ENCODE data around the gene HMCN2.
"Not testable (repeated sequence)": the region's sequence is repeated elsewhere in the genome, so short reads cannot be mapped to it uniquely, and the experiment has no call there.

Gene HMCN2

DNA sequence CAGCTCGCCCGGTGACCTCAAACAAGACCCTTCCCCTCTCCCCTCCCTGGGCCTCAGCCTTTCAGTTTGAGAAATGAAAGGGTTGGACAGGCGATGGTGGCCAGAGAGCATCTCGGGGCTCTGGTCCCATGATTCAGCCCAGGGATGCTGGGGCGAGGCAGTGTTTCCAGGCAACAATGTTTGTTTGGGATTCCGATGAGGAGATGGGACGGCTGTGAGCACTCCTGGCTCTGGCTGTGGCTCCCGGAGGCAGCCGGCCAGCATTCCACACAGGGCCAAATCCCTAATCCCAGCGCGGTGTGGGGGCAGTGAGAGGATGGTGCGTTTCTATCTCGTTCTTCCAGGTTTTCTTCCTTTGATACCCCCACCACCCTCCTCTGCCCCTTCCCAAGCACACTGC is 66.0 kb downstream of the HMCN2 start:
- DNase-seq: no peak

DNA sequence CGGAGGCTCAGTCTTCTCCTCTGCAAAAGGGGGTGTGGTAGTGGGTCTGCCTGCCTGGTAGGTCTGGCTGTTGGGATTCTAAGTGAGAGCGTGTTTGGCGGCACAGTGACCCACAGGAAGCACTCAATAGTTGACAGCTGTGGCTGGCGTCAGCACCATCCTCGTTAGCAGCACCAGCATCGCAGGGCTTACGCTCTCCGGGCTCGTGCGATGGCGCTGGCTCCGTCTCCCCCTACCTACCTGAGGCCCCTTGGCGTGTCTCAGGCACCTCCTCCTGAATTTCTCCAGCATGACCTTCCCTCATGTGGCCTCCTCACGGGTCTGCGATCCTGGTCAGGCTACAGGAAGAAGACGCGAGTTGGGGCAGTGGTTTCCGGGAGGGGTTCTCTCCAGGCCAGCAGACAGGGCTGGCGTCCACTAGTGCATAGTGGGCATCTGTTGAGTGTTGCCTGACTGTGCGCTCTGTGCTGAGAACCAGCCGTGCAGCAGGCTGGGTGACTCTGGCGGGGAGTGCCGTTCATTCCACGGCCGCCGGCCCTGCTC is 66.9 kb downstream of the HMCN2 start:
- no peak for DNase-seq

DNA sequence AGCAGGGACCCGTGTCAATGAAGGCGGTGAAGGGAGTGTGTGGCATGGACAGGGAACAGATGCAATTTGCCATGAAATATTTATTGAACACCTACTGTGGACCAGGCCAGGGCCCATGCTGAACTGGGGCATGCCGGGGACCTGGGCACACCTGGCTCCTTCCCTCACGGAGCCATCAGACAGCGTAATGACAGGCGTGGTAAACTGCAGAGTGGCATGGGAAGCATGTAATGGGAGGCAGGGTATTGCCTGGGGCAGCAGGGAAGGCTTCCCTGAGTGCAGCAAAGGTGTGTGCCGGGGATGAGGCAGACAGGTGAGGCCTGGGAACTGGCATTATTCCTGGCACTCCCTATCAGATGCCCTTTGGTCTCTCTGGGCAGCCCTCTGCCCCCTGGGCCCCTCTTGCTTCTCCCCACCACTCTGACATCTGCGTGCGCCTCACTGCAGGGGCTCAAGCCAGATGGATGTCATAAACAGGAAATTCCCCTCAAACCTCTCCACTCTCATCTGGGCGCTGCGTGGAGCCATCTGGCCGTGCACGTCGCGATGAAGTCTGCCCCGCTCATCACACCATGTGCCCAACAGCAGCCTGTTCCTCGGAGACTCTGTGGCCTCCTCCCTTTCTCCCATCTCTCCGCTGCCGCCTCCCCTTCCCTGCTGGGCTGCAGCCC is 67.6 kb downstream of the HMCN2 start:
- peak; percentile 65 for DNase-seq

DNA sequence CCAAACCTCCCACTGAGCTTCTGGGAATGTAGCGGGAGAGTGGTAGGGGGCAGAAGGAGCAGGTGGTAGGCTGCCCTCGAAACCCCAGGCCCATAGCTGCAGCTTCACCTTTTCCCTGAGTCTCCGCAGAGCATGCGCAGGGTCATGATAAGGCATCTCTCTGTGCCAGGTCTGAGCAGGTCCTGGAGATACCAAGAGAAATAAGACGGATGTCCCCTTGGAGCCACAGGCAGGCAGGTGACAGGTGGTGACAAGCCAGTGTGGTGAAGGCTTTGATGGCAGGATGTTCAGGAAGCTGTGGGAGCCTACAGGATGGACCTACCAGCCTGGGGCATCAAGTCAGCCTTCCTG is 68.1 kb downstream of the HMCN2 start:
- DNase-seq: no peak

DNA sequence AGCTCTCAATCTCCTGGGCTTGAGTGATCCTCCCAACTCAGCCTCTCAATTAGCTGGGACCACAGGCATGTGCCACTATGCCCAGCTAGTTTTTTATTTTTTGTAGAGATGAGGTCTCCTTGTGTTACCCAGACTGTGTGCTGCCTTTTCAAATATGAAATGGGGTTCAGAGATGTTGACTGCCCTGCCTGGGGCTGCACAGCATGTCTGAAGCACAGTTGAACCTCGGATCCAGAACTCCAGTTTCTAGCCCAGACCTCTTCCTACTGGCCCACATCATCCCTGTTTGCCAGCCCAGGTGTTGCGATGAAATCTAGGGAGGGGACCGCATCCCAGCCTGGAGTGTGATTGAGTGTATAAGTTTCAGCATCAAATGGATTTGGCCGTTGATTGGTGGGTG is 69.4 kb downstream of the HMCN2 start:
- DNase-seq: no peak

DNA sequence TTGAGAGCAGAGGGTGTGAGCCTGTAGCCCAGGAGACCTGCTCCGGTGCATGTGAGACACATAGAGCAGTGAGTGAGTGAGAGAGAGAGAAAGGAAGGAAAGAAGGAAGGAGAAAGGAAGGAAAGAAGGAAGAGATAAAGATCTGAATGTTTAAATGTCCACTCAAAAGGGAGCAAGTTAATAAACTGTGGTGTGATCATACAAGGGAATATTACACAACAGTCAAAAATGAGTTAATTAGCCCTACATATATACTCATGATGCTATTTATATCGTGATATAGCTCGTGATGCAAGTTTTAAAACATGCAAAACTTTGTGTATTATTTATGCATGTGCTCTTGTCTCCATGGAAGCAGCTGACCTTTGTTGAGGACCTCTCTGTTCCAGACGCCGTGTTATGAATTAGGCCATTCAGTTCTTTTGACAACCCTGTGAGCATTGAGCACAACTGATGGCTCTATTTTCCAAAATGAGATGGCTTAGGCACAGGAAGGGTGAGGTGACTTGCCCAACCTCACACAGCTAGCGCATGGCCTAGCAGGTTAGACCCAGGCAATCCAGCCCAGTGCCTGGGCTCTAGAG is 70.6 kb downstream of the HMCN2 start:
- no peak for DNase-seq

DNA sequence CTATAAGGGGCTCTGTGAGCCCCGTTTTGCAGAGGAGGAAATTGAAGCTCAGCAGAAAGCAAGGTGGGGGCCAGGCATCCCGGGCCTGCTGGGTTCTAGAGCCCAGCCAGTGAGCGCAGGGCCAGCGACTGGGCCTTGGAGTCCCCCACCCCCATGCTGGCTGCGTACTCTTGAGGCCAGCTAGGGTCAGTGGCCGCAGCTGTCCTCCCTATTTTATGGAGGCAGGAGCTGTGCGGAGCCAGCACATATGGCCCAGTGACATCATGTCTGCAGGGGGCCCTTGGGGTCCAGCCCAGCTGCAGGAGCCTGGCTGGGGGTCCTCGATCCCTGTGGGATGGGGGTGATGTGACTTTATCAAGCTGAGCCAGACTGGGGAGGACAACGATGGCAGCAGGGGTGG is 71.3 kb downstream of the HMCN2 start:
- DNase-seq: no peak

DNA sequence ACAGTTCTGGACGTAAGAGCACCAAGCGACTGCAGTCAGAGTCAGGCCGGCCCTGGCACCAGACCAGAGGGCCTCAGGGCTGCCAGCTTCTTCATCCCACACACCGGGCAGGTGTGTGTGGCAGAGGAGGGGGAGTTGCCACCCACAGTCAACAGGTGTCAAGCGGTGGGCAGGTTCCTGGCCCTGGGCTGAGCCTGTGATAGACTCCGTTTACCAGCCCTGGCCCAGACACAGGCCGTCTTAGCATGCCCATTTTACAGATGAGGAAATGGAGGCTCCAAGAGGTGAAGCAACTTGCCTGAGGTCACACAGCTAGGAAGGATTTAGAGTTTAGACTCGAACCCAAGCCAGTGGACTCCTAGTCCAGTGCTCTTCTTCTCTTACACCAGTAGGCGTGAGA is 71.8 kb downstream of the HMCN2 start:
- no peak for DNase-seq

DNA sequence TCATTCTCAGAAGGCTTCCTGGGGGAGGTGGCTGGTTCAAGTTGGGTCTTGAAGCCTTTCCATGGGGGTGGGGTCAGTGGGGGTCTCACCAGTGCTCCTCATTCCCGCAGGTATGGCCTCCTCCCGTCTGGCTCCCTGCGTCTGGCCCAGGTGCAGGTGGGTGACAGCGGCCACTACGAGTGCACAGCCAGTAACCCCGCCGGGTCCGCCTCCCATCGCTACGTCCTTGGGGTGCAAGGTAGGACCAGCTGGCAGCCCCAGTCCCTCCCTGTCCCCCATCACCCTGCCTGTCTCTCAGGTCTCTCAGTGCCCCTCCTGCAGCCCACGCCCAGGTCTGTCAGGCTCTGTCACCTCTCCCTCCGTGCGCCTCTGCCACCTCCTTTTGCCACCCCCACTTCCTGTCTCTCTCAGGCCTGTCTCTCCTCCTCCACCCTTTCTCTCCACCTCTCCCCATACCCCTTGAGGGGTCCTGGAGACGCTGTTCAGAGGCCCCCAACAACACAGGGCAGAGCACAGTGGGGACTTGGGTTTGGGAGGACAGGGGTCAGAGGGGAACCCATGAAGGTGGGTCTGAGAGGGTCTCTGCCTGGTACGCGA is 72.3 kb downstream of the HMCN2 start:
- DNase-seq: no peak

DNA sequence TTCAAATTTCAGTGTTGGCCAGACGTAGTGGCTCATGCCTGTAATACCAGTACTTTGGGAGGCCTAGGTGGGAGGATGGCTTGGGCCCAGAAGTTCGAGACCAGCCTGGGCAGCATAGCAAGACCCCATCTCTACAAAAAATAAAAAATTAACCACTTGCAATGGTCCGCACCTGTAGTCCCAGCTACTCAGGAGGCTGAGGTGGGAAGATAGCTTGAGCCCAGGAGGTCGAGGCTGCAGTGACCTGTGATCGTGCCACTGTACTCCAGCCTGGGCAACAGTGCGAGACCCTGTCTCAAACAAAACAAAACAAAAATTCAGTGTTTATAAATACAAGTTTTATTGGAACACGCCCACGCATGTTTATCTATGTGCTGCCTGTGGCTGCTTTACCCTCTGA is 73.3 kb downstream of the HMCN2 start:
- DNase-seq: not testable (repeated sequence)

DNA sequence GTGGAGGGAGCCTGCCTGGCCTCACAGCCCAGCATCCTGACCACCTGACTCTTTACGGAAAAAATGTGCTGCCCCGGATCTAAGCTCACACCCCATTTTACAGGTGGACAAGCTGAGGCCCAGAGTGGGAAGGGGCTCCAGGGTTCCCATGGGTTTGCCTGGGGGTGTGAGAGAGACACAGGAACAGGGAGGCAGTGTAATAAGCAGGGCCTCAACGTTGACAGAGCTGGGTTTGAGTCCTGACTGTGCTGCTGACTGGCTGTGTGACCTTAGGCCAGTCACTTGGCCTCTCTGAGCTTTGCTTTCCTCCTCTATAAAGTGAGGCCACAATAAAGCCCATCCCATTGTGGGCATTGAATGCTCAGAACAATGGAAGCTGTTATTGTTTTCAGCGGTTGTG is 73.7 kb downstream of the HMCN2 start:
- DNase-seq: no peak

DNA sequence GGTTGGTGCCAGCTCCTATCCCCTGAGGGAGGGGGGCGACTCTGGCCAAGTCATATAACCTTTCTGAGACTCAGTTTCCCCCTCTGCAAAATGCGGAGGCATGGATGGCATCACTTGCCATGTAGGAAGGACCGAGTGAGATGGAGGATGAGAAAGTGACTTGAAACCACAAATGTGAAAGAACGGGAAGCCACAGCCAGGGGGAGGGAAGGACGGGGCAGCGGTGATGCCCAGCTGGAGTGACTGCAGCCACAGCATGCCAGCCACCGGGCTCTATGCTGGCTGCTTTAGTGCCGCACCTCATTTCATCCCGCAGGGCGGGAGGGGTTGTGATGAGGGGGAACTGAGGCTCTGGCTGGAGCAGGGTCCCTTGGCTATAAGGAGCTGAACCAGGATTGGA is 74.5 kb downstream of the HMCN2 start:
- DNase-seq: no peak

DNA sequence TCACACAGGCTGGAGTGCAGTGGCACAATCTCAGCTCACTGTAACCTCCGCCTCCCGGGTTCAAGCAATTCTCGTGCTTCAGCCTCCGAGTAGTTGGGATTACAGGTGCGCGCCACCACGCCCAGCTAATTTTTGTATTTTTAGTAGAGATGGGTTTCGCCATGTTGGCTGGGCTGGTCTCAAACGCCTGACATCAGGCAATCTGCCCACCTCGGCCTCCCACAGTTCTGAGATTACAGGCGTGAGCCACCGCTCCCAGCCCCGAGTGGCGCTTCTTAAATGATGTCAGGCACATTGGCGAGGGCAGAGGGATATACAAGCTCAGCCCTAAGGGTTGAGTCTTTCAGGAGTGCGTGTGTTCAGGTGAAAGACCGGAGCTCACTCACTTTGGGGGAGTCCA is 75.0 kb downstream of the HMCN2 start:
- not testable (repeated sequence) for DNase-seq

DNA sequence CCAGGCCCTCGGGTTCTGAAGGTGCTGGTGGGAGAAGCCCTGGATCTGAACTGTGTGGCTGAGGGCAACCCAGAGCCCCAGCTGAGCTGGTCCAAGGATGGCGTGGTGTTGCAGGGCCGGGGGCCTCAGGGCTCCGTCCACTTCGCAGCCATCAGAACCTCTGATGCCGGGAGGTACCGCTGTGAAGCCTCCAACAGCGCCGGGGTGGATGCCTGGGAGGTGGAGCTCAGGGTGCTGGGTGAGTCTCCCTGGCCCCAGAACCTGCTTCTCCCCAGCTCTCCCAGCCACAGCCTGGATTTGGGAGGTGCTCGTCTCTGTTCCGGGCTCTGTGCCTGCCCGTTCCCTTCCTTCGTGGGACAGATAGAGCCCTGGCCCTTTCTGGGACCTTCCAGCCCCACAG is 75.6 kb downstream of the HMCN2 start:
- no peak for DNase-seq

DNA sequence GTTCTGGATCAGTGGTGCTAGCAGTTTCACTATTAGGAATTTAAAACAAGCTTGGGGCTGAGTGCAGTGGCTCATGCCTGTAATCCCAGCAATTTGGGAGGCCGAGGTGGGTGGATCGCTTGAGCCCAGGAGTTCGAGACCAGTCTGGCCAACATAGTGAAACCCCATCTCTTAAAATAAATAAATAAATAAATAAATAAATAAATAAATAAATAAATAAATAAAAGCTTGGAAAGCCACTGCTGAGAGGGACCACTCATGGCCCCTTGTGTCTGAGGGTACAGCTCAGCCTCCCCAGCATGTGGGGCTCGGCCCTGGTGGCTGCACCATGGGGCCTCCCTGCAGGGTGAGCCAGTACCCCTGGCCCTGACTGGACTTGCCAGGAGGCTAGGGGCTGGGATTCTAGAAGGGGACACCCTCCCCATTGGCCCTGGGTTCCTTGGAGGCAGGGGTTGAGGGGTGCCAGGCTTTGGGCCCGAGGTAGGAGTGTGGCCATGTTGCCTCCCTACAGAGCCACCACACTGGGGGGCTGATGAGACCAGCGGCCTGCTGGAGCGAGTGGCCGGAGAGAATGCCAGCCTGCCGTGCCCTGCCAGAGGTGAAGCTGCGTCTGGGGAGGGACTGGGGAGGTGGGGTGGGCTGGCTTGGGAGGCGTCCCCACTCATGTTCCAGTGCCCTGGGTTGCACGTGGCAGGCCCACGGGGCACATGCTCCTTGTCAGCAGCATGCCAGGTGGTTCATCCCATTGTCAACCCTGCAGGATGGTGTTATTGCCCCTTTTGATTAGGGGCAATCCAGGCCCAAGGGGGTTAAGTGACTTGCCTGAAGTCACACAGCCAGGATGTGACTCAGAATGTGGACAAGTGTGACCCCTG is 76.5 kb downstream of the HMCN2 start:
- no peak for DNase-seq

DNA sequence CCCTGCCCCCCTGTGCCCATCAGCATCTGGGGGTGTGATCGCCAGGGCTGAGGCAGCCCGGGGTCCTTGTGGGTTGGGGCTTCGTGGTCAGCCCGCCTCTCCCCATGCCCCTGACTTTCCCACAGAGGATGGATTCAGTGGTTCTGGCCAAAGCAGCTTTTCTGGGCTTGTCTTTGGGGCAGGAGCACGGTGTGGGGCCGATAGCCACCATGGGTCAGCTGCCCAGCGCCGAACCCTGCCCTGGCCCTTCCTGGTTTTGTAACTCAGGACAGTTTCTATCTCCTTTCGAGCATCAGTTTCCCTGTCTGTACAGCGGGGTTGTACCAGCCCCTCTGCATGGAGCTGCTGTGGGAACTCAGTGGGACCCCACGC is 77.1 kb downstream of the HMCN2 start:
- DNase-seq: no peak

DNA sequence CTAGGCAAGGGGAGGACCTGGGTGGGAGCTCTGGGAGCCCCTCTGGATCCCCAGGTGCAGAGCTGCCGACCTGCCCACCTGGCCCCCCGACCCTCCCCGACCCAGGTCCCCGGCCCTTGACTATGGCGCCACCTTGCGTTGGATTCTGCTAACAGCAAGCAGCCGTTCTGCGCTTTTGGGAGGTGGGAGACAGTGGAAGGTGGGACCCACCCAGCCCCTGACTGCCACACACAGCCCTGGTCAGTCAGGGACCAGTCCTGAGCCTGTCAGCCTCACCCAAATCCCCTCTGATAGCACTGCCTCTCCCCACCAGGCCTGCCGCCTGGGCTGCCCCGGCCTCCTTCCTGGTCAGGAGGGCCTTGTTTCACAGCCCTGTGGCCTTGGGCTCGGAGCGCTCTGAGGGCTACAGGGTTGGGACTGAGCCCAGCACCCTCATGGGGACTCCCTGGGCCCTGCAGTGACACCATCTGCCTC is 77.9 kb downstream of the HMCN2 start:
- DNase-seq: peak; percentile 61

DNA sequence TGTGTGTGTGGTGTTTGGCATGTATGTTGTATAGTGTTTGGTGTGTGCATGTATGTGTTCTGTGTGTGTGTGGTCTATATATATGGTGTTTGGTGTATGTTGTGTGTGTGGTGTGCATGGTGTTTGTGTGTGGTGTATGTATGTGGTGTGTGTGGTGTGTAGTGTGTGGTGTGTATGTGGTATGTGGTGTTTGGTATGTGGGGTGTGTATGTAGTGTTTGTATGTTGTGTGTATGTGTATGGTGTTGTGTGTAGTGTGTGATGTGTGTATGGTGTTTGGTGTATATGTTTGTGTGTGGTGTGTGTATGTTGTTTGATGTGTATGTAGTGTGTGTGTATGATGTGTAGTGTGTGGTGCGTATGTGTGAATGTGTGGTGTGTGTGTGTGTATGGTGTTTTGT is 78.8 kb downstream of the HMCN2 start:
- no peak for DNase-seq

DNA sequence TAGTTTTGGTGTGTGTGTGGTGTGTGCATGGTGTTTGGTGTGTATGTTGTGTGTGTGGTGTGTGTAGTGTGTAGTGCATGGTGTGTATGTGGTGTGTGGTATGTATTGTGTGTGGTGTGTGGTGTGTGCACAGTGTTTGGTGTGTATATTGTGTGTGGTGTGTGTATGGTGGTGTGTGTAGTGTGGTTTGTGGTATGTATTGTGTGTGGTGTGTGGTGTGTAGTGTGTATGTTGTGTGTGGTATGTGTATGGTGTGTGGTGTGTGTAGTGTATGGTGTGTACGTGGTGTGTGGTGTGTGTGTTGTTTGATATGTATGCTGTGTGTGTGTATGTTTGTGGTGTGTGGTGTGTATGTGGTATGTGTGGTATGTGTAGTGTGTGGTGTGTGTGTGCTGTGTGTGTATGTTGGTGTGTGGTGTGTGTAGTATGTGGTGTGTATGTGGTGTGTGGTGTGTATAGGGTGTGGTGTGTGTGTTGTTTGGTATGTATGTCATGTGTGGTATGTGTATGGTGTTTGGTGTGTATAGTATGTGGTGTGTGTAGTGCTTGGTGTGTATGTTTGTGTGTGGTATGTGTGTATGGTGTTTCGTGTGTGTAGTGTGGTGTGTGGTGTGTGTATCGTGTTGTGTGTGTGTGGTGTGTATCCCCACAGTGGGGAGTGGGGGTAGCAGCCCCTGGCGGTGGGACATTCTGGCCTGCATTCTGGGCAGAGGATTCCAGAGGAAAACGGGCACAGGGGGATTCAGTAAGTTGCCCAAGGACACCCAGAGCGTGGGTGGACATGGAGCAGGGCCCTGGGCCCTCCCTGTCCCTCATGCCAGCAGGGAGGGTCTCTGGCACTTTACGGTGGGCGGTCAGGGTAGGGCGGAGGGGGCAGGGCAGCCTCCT is 79.7 kb downstream of the HMCN2 start:
- DNase-seq: no peak

DNA sequence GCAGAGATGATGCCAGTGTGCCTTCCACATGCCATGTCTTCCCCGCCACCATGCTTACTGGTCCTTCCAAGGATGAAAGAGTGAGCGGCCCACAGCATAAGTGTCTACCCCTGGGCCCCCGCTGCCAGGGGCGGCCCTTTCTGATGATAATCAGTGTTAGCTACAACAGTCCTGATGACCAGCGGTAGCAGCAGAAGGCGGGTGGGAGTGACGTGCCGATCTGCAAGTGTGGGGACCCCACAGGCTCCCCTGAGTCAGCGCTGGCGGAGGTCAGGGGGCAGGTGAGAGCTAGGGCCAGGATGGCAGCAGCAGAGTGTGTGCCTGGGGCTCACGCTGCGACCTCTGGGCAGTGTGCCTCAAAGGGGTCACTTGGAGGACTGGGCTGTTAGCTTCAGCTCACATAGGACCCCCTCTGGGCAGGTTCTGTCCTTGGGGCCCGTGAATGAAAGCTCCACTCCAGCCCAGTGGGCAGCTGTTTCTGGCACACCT is 80.4 kb downstream of the HMCN2 start:
- DNase-seq: no peak

DNA sequence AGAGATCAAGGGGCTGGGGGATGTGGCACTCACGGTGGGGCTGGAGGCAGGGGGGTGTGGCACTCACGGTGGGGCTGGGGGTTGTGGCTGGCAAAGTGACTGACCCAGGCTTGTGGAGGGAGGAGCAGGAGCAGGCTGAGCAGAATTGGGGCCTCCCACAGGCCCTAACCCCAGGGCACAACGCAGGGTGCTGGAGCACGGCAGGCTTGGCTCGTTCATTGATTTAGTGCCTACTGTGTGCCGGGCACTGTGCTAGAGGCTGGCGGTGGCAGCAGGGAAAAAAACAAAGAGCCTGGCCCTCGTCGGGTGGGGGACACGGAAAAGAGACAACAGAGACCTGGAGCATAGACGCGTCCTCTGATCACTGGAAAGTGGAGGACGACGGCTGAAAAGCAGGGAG is 80.9 kb downstream of the HMCN2 start:
- DNase-seq: no peak

DNA sequence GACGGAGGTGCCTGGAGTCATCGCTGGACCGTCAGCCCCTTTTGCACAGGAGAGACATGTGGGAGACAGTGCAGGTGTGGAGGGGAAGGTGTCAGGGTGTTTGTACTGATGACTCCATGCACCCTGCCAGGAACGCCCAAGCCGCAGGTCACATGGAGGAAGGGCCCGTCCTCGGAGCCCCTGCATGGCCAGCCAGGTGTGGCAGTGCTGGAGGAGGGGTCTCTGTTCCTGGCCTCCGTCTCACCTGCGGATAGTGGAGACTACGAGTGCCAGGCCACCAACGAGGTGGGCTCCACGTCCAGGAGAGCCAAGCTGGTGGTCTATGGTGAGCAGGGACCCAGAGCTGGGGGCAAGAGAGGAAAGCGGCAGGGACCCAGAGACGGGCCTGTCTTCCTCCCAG is 81.5 kb downstream of the HMCN2 start:
- DNase-seq: no peak
